NT2/D1 (cell line): Measurements from ENCODE around the gene STAT1.

Source experiments
- SUZ12 ChIP-seq: IDR thresholded peaks from 2 replicates; pipeline ENCODE4 v1.6.1; 2011; ENCODE audit not compliant: insufficient read length, insufficient read depth; ENCODE audit errors: extremely low read depth
- YY1 ChIP-seq: IDR thresholded peaks from 2 replicates; pipeline ENCODE4 v1.6.1; 2011; ENCODE audit not compliant: insufficient read length, insufficient read depth
- ZNF274 ChIP-seq: IDR thresholded peaks from 2 replicates; pipeline ENCODE4 v1.6.1; 2011; ENCODE audit warnings: mild to moderate bottlenecking, low read depth, low read length

GRCh38 chr2:191061381-191061980 is 47.5 kb upstream of the STAT1 start:
- TF ChIP-seq SUZ12 (no peak), ZNF274 (no peak), YY1 (no peak)
